ENCODE measurements around the gene ACSL3.

Gene ACSL3

GRCh38 chr2:222819722-222820333 lies 41.0 kb upstream of the ACSL3 start:
- H3K27me3 ChIP-seq (ENCODE audit: control insufficient read depth, low read length), result peaks cover 6% of the 10 kb centered on the region; the same call in 1 of the 2 replicates
- H3K4me3 ChIP-seq (ENCODE audit: low read length), result no peak overlapping the region
- no peaks in the 10 kb centered on the region for H3K36me3 ChIP-seq (ENCODE audit: control insufficient read depth, low read length)
- H3K4me1 ChIP-seq (ENCODE audit: control insufficient read depth, low read length), result no peaks in the 10 kb centered on the region
- H3K4me2 ChIP-seq (ENCODE audit: low read length), result no peak overlapping the region
- no peaks in the 10 kb centered on the region for H3F3A ChIP-seq (ENCODE audit: control insufficient read depth, insufficient read depth)
- H3K9me3 ChIP-seq (ENCODE audit: control insufficient read depth, insufficient read depth, low read length), result no peaks in the 10 kb centered on the region
- H3K9me2 ChIP-seq (replicated peaks; ENCODE audit: control insufficient read depth, low read length), result no peaks in the 10 kb centered on the region
- TF ChIP-seq CTCF (IDR thresholded peaks at IDR 0.05; ENCODE audit: low read depth, low read length, poor library complexity, severe bottlenecking), result no peak
- no peaks in the 10 kb centered on the region for H4K20me1 ChIP-seq (ENCODE audit: control insufficient read depth, insufficient read depth, low read depth, low read length)
- H3K27ac ChIP-seq (ENCODE audit: low read depth, low read length), result no peak overlapping the region
- H3K79me2 ChIP-seq (ENCODE audit: control insufficient read depth, low read length), result no peaks in the 10 kb centered on the region

GRCh38 chr2:222823183-222823930 lies 37.5 kb upstream of the ACSL3 start:
- Histone ChIP-seq H4K20me1 (ENCODE audit: control insufficient read depth, insufficient read depth, low read depth, low read length) (no peaks in the 10 kb centered on the region), H3F3A (ENCODE audit: control insufficient read depth, insufficient read depth) (no peaks in the 10 kb centered on the region), H3K9me3 (ENCODE audit: control insufficient read depth, insufficient read depth, low read length) (no peaks in the 10 kb centered on the region), H3K27me3 (ENCODE audit: control insufficient read depth, low read length) (peaks cover 6% of the 10 kb centered on the region; the same call in 1 of the 2 replicates), H3K79me2 (ENCODE audit: control insufficient read depth, low read length) (no peaks in the 10 kb centered on the region), H3K4me2 (ENCODE audit: low read length) (no peak overlapping the region), H3K9me2 (replicated peaks; ENCODE audit: control insufficient read depth, low read length) (no peaks in the 10 kb centered on the region), H3K27ac (ENCODE audit: low read depth, low read length) (no peak overlapping the region), H3K4me3 (ENCODE audit: low read length) (no peak overlapping the region), H3K4me1 (ENCODE audit: control insufficient read depth, low read length) (no peaks in the 10 kb centered on the region), H3K36me3 (ENCODE audit: control insufficient read depth, low read length) (no peaks in the 10 kb centered on the region)
- no peak for TF ChIP-seq CTCF (IDR thresholded peaks at IDR 0.05; ENCODE audit: low read depth, low read length, poor library complexity, severe bottlenecking)
- TF ChIP-seq EZH2phosphoT487 (IDR thresholded peaks at IDR 0.05; ENCODE audit: borderline replicate concordance, low read length), result no peak

- TF ChIP-seq CTCF (IDR thresholded peaks at IDR 0.05; ENCODE audit: low read depth, low read length, poor library complexity, severe bottlenecking) (no peak), EZH2phosphoT487 (IDR thresholded peaks at IDR 0.05; ENCODE audit: borderline replicate concordance, low read length) (no peak)
- Histone ChIP-seq H3K27me3 (ENCODE audit: control insufficient read depth, low read length) (no peaks in the 10 kb centered on the region), H3K9me2 (replicated peaks; ENCODE audit: control insufficient read depth, low read length) (no peaks in the 10 kb centered on the region)
Observed at GRCh38 chr2:222825031-222825430, 35.8 kb upstream of the ACSL3 start.

More at GRCh38 chr2:222825031-222825430, 35.8 kb upstream of the ACSL3 start:
- no peaks in the 10 kb centered on the region for H3F3A ChIP-seq (ENCODE audit: control insufficient read depth, insufficient read depth)
- no peaks in the 10 kb centered on the region for H4K20me1 ChIP-seq (ENCODE audit: control insufficient read depth, insufficient read depth, low read depth, low read length)
- no peaks in the 10 kb centered on the region for H3K79me2 ChIP-seq (ENCODE audit: control insufficient read depth, low read length)
- H3K4me1 ChIP-seq (ENCODE audit: control insufficient read depth, low read length), result no peaks in the 10 kb centered on the region
- no peak overlapping the region for H3K4me2 ChIP-seq (ENCODE audit: low read length)
- no peak overlapping the region for H3K27ac ChIP-seq (ENCODE audit: low read depth, low read length)
- no peaks in the 10 kb centered on the region for H3K36me3 ChIP-seq (ENCODE audit: control insufficient read depth, low read length)
- H3K4me3 ChIP-seq (ENCODE audit: low read length), result no peak overlapping the region
- H3K9me3 ChIP-seq (ENCODE audit: control insufficient read depth, insufficient read depth, low read length), result no peaks in the 10 kb centered on the region

Measured in DOHH2 (cell line).